Suppressor macrophage treated with lipopolysaccharide for 4 hours (primary cell): ENCODE results near the gene PDE6B.
"Not testable (repeated sequence)": the region's sequence is repeated elsewhere in the genome, so short reads cannot be mapped to it uniquely, and the experiment has no call there.

Experiments
- DNase-seq: peaks from one replicate; pipeline ENCODE4 v3.0.0-alpha.2; 2020

Gene PDE6B

DNA sequence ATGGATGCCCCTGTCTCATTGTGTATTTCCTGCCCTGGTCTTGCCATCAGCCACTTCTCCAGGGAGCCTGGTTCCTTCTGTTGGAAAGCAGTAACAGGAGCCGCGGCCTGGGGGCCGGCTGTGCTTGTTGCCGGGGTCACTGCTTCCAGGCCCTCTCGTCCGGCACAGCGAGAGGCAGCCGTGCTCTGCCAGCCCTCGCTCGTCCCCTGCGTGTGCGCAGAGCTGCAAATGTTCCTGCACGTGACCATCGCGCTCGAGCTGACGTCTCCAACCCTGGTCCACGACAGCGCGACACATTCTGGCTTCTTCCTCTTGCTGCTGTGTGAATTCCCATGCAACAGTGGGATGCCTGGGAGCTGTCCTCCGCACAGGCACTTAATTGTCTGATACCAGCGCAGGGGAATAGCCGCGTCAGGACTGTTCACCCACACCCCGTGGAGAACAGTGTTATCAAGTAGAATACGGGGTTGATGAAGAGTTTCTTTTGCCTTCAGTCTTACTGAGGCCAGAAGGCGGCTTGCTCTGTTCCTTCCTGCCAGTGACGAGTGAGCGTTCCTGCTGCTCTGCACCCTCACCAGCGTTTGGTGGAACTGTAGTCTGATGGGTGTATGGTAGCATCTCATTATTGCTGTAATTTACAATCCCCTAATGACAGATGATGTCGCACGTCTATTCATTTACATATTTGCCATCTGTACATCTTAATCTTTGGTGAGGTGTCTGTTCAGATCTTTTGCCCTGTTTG is 12.3 kb downstream of the PDE6B start:
- no peak for DNase-seq

GRCh38 chr4:642366-642765 is 17.0 kb downstream of the PDE6B start:
- not testable (repeated sequence) for DNase-seq

DNA sequence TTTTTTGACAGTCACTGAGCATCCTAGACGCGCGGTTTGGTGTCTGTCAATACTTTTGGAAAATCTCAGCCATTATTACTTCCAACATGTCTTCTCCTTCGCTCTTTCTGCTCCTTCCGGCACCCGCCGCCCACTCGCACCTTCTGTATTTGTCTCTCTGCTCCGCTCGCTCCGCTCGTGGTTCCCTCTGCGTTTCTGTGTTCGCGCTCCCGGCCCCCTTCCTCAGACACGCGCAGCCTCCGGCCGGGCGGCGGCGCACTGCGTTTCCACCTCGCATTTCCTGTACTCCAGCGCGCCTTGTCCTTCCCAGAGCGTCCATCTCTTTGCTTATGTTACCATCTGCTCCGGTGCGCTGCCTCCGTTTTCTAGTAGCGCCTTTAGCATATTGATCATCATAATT is 21.1 kb downstream of the PDE6B start:
- DNase-seq: no peak

DNA sequence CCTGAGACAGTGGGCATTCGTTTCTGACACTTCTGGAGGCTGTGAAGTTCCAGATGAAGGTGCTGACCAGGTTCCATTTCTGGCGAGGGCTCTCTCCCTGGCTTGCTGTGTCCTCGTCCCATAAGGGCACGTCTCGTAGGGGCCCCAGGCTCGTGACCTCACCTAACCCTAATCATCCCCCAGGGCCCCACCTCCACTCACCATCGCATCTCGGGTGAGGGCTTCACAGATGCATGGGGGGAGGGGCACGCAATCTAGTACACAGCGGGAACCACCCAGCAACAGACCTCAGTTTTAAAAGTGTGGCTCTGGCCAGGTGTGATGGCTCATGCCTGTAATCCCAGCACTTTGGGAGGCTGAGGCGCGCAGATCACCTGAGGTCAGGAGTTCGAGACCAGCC is 22.1 kb downstream of the PDE6B start:
- no peak for DNase-seq

- DNase-seq: no peak
Measured at GRCh38 chr4:648579-649292, 23.4 kb downstream of the PDE6B start.

DNA sequence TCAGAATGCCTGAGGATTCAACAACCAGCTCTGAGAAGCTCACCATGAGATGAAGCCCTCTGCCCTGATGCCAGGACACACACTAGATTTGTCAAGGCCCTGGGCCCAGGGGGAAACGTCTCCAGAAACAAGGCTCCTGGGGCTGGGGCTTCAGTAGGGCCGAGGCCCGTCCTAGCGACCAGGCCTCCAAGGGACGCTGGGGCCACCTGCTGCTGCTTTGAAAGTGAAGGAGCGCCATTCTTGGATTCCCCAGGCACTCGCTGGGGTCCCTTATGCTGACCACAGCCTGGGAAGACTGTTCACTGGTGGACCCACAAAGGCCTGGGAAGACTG is 23.9 kb downstream of the PDE6B start:
- DNase-seq: no peak

GRCh38 chr4:649751-650310 is 24.5 kb downstream of the PDE6B start:
- DNase-seq: no peak

DNA sequence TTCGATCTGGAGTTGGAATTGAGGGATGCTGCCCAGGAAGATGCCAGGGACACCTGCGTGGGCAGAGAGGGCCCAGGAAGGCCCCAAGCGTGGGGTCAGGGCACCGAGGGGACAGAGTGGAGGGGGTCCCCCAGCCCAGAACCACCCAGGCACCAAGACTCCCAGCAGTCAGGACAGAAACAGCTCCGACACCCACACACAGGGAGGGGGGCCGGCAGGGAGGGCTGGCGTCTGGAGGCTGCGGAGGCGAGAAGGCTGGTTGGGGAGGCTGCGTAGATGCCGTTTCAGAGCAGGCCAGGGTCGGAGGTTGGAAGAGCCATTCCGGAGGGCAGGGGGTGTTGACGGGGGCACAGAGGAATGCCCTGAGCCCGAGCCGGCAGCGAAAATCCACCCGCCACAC is 25.1 kb downstream of the PDE6B start:
- DNase-seq: no peak

- no peak for DNase-seq
Measured at GRCh38 chr4:650951-651883, 25.8 kb downstream of the PDE6B start.

DNA sequence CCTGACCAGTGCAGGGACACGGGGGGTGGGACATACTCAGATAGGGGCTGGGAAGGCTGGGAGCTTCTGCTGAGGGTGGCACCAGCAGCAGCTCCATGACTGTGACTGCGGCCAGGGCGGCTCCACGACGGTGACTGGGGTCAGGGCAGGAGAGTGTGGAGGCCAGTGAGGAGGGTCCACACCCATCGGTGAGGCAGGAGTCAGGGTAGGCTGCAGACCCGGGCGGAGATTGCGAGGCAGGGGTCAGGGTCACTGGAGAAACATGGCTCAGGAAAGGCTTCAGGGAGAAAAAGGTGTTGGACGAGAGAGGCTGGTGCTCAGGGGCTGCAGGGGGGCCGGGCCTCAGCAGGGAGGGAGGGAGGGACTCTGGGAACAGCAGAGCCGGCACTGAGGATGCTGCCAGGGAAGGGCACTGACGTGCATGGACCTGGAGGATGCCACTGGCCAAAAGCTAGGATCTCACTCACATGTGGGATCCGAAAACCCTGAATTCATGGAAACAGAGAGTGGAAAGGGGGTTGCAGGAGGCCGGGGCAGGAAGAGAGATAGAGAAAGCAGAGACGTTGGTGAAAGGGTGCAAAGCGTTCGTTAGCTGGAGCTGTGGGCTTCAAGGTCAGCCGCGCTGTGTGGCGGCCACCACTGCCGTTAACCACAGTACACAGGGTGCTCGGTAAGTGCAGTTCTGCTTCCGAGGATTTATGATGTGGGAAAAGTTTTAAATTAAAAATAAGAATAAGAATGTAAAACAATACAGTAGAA is 26.7 kb downstream of the PDE6B start:
- DNase-seq: no peak

GRCh38 chr4:653080-653821 is 27.9 kb downstream of the PDE6B start:
- DNase-seq: no peak

DNA sequence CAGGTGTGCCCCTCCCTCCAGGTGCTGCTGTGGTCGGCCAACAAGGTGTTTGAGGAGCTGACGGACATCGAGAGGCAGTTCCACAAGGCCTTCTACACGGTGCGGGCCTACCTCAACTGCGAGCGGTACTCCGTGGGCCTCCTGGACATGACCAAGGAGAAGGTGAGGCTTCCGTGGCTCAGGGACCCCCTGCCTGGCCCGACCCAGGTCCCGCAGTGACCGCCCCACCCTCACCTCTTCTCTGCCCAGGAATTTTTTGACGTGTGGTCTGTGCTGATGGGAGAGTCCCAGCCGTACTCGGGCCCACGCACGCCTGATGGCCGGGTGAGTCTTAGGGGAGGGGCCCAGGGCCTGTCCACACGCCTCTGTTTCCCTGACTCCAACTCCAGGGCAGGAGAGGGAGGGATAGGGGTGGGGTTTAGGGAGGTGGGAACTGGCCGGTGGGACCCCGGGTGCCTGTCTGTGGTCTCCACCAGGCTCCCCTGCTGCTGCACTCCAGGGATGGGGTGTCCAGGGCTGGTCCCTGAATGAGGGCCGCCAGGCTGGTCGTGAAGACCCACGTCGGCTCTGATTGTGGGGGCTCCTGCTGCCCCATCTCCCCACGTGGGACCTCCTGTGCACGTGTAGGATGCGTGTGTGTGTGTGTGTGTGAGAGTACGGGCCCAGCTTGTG is 28.6 kb downstream of the PDE6B start:
- no peak for DNase-seq

- DNase-seq: no peak
Measured at GRCh38 chr4:654503-654845, 29.1 kb downstream of the PDE6B start.

DNA sequence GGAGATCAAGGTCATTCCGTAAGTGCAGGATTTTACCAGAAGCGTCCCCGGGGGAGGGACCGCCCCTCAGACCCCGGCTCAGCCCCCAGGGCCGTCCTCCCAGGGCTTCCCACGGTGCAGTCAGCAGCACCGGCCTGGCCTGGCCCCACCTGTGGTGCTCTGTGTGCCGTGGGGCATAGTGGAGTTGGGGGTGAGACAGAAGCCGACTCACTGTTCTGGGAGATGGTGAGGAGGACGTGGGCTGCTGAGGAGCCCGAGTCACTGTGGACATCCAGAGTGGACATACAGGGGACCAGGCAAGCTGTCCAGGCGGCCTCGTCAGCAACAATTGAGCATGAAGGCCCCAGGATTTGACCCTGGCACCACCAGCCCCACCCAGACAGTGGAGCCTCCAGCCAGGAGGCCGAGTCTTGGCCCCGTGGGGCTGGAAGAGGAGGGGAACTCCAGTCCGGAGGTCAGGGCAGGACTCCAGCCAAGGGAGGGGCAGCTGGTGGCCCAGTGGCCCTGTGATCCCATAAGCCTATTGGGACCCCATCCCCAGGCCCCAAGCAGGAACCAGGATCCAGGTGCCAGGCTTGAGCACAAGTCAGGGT is 29.6 kb downstream of the PDE6B start:
- DNase-seq: no peak

DNA sequence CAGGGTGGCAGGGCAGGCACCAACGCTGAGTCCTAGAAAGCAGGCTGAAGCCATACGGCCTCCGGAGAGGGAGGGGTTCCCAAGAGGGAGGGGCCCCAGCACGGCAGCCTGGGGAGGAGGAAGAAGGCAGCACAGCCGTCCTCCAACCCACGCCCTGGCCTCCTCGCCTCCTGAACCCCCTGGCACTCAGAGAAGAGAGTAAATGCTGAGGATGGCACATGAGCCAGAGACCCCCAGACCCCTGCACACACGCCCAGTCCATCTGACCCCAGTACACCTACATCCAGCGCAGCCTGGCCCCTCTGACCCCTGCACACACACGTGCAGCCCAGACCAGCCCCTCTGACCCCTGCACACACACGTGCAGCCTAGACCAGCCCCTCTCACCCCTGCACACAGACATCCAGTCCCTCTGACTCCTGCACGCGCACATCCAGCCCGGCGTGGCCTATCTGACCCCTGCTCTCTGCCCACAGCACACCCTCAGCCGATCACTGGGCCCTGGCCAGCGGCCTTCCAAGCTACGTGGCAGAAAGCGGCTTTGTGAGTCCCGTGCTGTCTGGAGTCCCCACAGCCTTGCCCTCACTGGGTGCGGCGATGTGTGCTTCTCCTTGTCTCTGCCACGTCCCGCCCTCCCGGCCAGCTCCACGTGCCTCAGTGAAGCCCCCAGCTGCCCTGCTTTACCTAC is 30.2 kb downstream of the PDE6B start:
- no peak for DNase-seq

DNA sequence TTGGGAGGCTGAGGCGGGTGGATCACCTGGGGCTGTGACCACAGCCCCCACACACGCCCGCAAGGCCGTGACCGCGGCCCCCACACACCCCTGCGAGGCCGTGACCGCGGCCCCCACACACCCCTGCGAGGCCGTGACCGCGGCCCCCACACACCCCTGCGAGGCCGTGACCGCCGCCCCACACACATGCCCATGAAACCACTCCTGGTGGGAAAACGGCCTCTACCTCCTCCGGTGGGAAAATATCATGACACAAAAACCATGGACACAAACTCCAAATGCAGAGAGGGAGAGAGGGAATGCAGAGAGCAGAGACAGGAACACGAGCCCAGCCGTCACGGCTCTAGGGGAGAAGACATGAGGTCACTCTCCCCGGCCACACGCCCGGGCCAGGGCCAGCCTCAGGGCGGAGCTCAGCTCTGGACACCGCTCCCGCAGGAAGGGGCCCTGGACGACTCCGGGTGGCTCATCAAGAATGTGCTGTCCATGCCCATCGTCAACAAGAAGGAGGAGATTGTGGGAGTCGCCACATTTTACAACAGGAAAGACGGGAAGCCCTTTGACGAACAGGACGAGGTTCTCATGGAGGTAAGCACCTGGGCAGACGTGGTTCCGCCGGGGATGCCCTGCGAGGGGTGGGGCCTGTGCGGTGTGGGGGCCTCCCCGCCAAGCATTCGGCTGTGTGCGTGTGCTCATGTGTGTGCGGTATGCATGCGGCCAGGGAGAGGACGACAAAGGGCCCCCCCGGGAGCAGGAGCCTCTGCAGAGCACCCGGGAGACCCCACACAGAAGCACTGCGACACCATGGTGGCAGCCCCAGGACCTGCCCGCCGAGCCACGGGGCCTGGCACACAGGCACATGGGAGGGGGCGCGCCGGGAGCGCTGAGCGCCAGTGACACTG is 31.3 kb downstream of the PDE6B start:
- DNase-seq: no peak

DNA sequence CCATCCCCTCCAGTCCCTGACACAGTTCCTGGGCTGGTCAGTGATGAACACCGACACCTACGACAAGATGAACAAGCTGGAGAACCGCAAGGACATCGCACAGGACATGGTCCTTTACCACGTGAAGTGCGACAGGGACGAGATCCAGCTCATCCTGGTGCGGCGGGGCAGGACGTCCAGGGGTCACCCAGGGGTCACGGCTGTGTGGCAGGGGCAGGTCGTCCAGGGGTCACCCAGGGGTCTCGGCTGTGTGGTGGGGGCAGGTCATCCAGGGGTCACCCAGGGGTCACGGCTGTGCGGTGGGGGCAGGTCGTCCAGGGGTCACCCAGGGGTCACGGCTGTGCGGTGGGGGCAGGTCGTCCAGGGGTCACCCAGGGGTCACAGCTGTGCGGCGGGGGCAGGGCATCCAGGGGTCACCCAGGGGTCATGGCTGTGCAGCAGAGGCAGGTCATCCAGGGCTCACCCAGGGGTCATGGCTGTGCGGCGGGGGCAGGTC is 32.0 kb downstream of the PDE6B start:
- DNase-seq: no peak

DNA sequence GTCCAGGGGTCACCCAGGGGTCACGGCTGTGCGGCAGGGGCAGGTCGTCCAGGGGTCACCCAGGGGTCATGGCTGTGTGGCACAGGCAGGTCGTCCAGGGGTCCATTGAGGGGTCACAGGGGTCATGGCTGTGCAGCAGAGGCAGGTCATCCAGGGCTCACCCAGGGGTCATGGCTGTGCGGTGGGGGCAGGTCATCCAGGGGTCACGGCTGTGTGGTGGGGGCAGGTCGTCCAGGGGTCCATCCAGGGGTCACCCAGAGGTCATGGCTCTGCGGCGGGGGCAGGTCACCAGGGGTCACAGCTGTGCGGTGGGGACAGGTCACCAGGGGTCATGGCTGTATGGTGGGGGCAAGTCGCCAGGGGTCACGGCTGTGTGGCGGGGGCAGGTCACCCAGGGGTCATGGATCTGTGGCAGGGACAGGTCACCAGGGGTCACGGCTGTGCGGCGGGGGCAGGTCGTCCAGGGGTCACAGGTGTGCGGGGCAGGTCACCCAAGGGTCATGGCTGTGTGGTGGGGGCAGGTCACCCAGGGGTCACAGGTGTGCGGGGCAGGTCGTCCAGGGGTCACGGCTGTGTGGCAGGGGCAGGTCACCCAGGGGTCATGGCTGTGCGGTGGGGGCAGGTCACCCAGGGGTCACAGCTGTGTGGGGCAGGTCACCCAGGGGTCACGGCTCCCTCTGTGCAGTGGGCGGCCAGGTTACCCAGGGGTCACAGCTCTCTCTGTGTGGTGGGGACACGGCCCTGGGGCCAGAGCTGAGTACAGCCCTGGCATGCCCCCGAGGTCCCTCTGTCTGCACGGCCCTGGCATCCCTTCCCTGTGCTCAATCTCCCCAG is 32.7 kb downstream of the PDE6B start:
- DNase-seq: no peak
